Urinary bladder (tissue), 4 donors: ENCODE measurements around the gene BOLA1. TPM values are rescaled to one million over a fixed set of nuclear protein-coding genes. Genes with fewer than 3 reads are reported as not detected.
"Not testable (repeated sequence)": the region's sequence is repeated elsewhere in the genome, so short reads cannot be mapped to it uniquely, and the experiment has no call there.

Experiments
- DNase-seq: peaks from one replicate; pipeline ENCODE4 v3.0.0-alpha.2; 2015; ENCODE audit errors: extremely low spot score
- H3K27ac ChIP-seq: one replicate; pipeline ENCODE4 v1.5.1; 2013; ENCODE audit warnings: low read depth, mild to moderate bottlenecking, moderate library complexity
- H3K36me3 ChIP-seq: one replicate; pipeline ENCODE4 v1.6.1; 2013; ENCODE audit warnings: mild to moderate bottlenecking, moderate library complexity; ENCODE audit not compliant: insufficient read depth
- H3K4me1 ChIP-seq: one replicate; pipeline ENCODE4 v1.6.1; 2013; ENCODE audit warnings: mild to moderate bottlenecking, moderate library complexity; ENCODE audit not compliant: insufficient read depth
- H3K4me3 ChIP-seq: one replicate; pipeline ENCODE4 v1.5.1; 2013; ENCODE audit warnings: low read depth, low read length
- WGBS: extraction: QIAGEN DNeasy Blood & Tissue Kit; methylation state at CpG from one replicate; pipeline ENCODE4 v1.1.7; 2013; 5-methylcytosine and 5-hydroxymethylcytosine counted together
- polyA plus RNA-seq: library from polyadenylated mRNA; stranded (reverse); fragments of 200-250 nt; gene quantifications from one replicate; pipeline ENCODE4 v1.2.3, GENCODE V29; 2013
- total RNA-seq: library from RNA; depleted of rRNA; stranded (reverse); fragments of >200 nt; gene quantifications from one replicate; pipeline ENCODE4 v1.2.3, GENCODE V29; 2014
- donor health status: healthy with polysubstance abuse.
- donor health status: healthy.

Gene BOLA1
- total and polyA plus RNA-seq, 2 donors = 11.4 to 34.2 TPM

GRCh38 chr1:149881876-149882275, 17.5 kb upstream of the BOLA1 start:
- H3K27ac ChIP-seq = no peak overlapping the region
- 92% methylated on average over 1 of the region's 1 CpG for WGBS
- no peaks in the 10 kb centered on the region for H3K4me1 ChIP-seq
- DNase-seq = no peak
- no peak overlapping the region for H3K4me3 ChIP-seq
- H3K36me3 ChIP-seq = no peaks in the 10 kb centered on the region

- Histone ChIP-seq H3K4me3 (no peak overlapping the region), H3K27ac (no peak overlapping the region), H3K4me1 (no peaks in the 10 kb centered on the region), H3K36me3 (no peaks in the 10 kb centered on the region)
- DNase-seq = no peak
- 86% methylated on average over 3 of the region's 3 CpGs for WGBS
Measured at GRCh38 chr1:149883598-149884247, 15.6 kb upstream of the BOLA1 start.

GRCh38 chr1:149884433-149885338, 14.7 kb upstream of the BOLA1 start:
- Histone ChIP-seq H3K4me3 (peak overlapping the region; percentile 74), H3K36me3 (no peaks in the 10 kb centered on the region), H3K4me1 (no peaks in the 10 kb centered on the region), H3K27ac (peak overlapping the region; percentile 95)
- WGBS = 6% methylated on average over 9 of the region's 9 CpGs
- no peak for DNase-seq

- DNase-seq = peak; percentile 78
- Histone ChIP-seq H3K4me1 (no peaks in the 10 kb centered on the region), H3K27ac (peak overlapping the region; percentile 95), H3K4me3 (peak overlapping the region; percentile 74), H3K36me3 (no peaks in the 10 kb centered on the region)
- under 1% methylated on average over 36 of the region's 36 CpGs for WGBS
Measured at GRCh38 chr1:149885339-149886120, 13.8 kb upstream of the BOLA1 start.

GRCh38 chr1:149886121-149886395, 13.3 kb upstream of the BOLA1 start:
- peak overlapping the region; percentile 74 for H3K4me3 ChIP-seq
- DNase-seq, H3K4me1 ChIP-seq, H3K36me3 ChIP-seq: not testable (repeated sequence)
- peak overlapping the region; percentile 95 for H3K27ac ChIP-seq
- WGBS = under 1% methylated on average over 19 of the region's 19 CpGs

GRCh38 chr1:149886396-149887195, 12.8 kb upstream of the BOLA1 start:
- Histone ChIP-seq H3K4me1 (no peaks in the 10 kb centered on the region), H3K36me3 (no peaks in the 10 kb centered on the region), H3K27ac (peak overlapping the region; percentile 98), H3K4me3 (peak overlapping the region; percentile 74)
- under 1% methylated on average over 62 of the region's 62 CpGs for WGBS
- DNase-seq = peak; percentile 99

- peak overlapping the region; percentile 98 for H3K27ac ChIP-seq
- H3K36me3 ChIP-seq, H3K4me1 ChIP-seq, DNase-seq: not testable (repeated sequence)
- WGBS = under 1% methylated on average over 13 of the region's 13 CpGs
- peak overlapping the region; percentile 51 for H3K4me3 ChIP-seq
Measured at GRCh38 chr1:149887196-149887455, 12.2 kb upstream of the BOLA1 start.

GRCh38 chr1:149887456-149888246, 11.7 kb upstream of the BOLA1 start:
- no peaks in the 10 kb centered on the region for H3K4me1 ChIP-seq
- peak; percentile 99 for DNase-seq
- no peaks in the 10 kb centered on the region for H3K36me3 ChIP-seq
- under 1% methylated on average over 46 of the region's 46 CpGs for WGBS
- H3K27ac ChIP-seq = peak overlapping the region; percentile 98
- peak overlapping the region; percentile 51 for H3K4me3 ChIP-seq

- H3K36me3 ChIP-seq = no peaks in the 10 kb centered on the region
- 1% methylated on average over 28 of the region's 28 CpGs for WGBS
- peak overlapping the region; percentile 84 for H3K27ac ChIP-seq
- DNase-seq = peak; percentile 86
- no peaks in the 10 kb centered on the region for H3K4me1 ChIP-seq
- peak overlapping the region; percentile 30 for H3K4me3 ChIP-seq
Measured at GRCh38 chr1:149888247-149888998, 10.9 kb upstream of the BOLA1 start.

GRCh38 chr1:149888999-149889289, 10.4 kb upstream of the BOLA1 start:
- 13% methylated on average over 6 of the region's 6 CpGs for WGBS
- Histone ChIP-seq H3K4me1 (no peaks in the 10 kb centered on the region), H3K36me3 (no peaks in the 10 kb centered on the region), H3K4me3 (no peak overlapping the region), H3K27ac (peak overlapping the region; percentile 84)
- DNase-seq = no peak

GRCh38 chr1:149896575-149896974, 2.8 kb upstream of the BOLA1 start:
- Histone ChIP-seq H3K4me3 (no peak overlapping the region), H3K27ac (no peak overlapping the region), H3K36me3 (no peaks in the 10 kb centered on the region), H3K4me1 (no peaks in the 10 kb centered on the region)
- 82% methylated on average over 4 of the region's 4 CpGs for WGBS
- no peak for DNase-seq

GRCh38 chr1:149903836-149904491, 4.6 kb downstream of the BOLA1 start:
- no peak overlapping the region for H3K4me3 ChIP-seq
- no peaks in the 10 kb centered on the region for H3K36me3 ChIP-seq
- 84% methylated on average over 5 of the region's 5 CpGs for WGBS
- no peaks in the 10 kb centered on the region for H3K4me1 ChIP-seq
- H3K27ac ChIP-seq = no peak overlapping the region
- no peak for DNase-seq
